ENCODE measurements around the gene IGSF22. TPM values are rescaled to one million over a fixed set of nuclear protein-coding genes. Genes with fewer than 3 reads are reported as not detected.
"Not testable (repeated sequence)": the region's sequence is repeated elsewhere in the genome, so short reads cannot be mapped to it uniquely, and the experiment has no call there.

Gene IGSF22
- total and polyA plus RNA-seq, 2 of the 13 experiments (the other 11 are each of a cell fraction or from before 2014, with no cell fraction given) = not detected

DNA sequence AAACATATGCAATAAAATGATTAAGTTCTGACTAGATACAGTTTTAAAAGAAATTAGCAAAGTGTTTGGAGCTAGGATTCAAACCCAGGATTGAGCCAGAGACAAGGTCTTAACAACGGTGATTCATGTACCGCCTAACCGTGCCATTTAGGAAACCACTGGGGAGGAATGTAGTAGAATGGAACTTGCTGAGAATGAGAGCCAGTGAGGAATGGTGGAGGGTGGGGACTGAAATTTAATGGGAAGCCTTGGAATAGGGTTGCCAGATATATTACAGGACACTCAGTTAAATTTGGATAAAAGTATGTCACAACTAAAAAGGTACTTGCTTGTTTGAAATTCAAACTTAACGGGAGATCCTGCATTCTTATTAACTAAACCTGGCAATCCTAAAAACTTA lies 57.9 kb downstream of the IGSF22 start:
- Histone ChIP-seq H3K79me2 (ENCODE audit: insufficient read depth, low read length) (no peaks in the 10 kb centered on the region), H2AFZ (ENCODE audit: low read length) (no peak overlapping the region), H3K4me2 (ENCODE audit: low read depth, low read length) (peak overlapping the region; percentile 2), H3K27ac (ENCODE audit: extremely low read length, insufficient read depth, low read length) (no peak overlapping the region), H3K4me1 (ENCODE audit: insufficient read depth, low read length) (peaks cover 22% of the 10 kb centered on the region), H3K9ac (ENCODE audit: insufficient read depth, low read depth, low read length) (no peak overlapping the region), H3K9me3 (ENCODE audit: low read length) (no peaks in the 10 kb centered on the region), H3K27me3 (ENCODE audit: control insufficient read depth in 1 of 2, insufficient read depth in 2 of 2, low read length in 2 of 2) (no peaks in the 10 kb centered on the region; a peak in 1 of 5 replicates), H4K20me1 (ENCODE audit: insufficient read depth, low read length) (no peaks in the 10 kb centered on the region), H3K4me3 (replicated peaks in 1 of 3; ENCODE audit: insufficient read depth in 1 of 3, low read depth in 2 of 3, low read length in 3 of 3) (no peak overlapping the region), H3K36me3 (replicated peaks in 1 of 2; ENCODE audit: control insufficient read depth in 1 of 2, insufficient read depth in 2 of 2, low read length in 2 of 2) (no peaks in the 10 kb centered on the region)
- ChIA-PET POLR2A (no interaction called here), CTCF (ENCODE audit: low intra/inter-chr PET ratio, low total read pairs) (no interaction called here)
- WGBS (ENCODE audit: low lambda C conversion rate) = 70% methylated on average over 4 of the region's 4 CpGs
- BruUV-seq (replicated peaks) = no TSS peak
- TF ChIP-seq KAT8 (CRISPR knock-in tag; IDR thresholded peaks at IDR 0.05) (no peak), ZNF350 (CRISPR knock-in tag; IDR thresholded peaks at IDR 0.05; ENCODE audit: borderline replicate concordance, low read depth) (no peak), RNF2 (conservative IDR thresholded peaks at IDR 0.05; ENCODE audit: low read depth) (0 out of 2 replicates have a peak, but pooled peaks have one; percentile 34)
- DNase-seq (ENCODE audit: low spot score) (no peak), FAIRE-seq (no peak), ATAC-seq (no peak)
- intact Hi-C loops (cut with micrococcal nuclease; ENCODE audit: unreplicated experiment) (loop anchor here (5.0 kb wide), 1 partner anchor 64 kb away; no protein-coding TSS in a partner anchor), in situ Hi-C loops (cut with HindIII; ENCODE audit: extremely low pct_ligation_motif_present, low pct_unique_long_range_greater_than_20kb) (no loop called here)

DNA sequence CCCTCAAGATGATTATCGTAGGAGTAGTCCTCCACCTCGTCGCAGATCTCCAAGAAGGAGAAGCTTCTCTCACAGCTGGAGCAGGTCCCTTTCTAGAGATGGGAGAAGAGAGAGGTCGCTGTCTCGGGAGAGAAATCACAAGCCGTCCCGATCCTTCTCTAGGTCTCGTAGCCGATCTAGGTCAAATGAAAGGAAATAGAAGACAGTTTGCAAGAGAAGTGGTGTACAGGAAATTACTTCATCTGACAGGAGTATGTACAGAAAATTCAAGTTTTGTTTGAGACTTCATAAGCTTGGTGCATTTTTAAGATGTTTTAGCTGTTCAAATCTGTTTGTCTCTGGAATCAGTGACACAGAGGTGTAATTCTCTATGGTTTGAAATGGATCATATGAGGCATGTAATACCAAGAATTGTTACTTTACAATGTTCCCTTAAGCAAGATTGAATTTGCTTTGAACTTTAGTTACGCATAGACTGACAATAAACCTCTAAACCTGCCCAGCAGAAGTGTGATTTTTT lies 60.6 kb downstream of the IGSF22 start:
- ATAC-seq; DNase-seq (ENCODE audit: low spot score); BruUV-seq (replicated peaks); H4K20me1 ChIP-seq (ENCODE audit: insufficient read depth, low read length); H3K9ac ChIP-seq (ENCODE audit: insufficient read depth, low read depth, low read length); FAIRE-seq; POLR2A ChIA-PET; H3K79me2 ChIP-seq (ENCODE audit: insufficient read depth, low read length); H2AFZ ChIP-seq (ENCODE audit: low read length); H3K4me2 ChIP-seq (ENCODE audit: low read depth, low read length); CTCF ChIA-PET (ENCODE audit: low intra/inter-chr PET ratio, low total read pairs); in situ Hi-C loops (cut with HindIII; ENCODE audit: extremely low pct_ligation_motif_present, low pct_unique_long_range_greater_than_20kb); H3K9me3 ChIP-seq (ENCODE audit: low read length); H3K4me3 ChIP-seq (replicated peaks in 1 of 3; ENCODE audit: insufficient read depth in 1 of 3, low read depth in 2 of 3, low read length in 3 of 3); H3K27ac ChIP-seq (ENCODE audit: extremely low read length, insufficient read depth, low read length); H3K36me3 ChIP-seq (replicated peaks in 1 of 2; ENCODE audit: control insufficient read depth in 1 of 2, insufficient read depth in 2 of 2, low read length in 2 of 2); H3K27me3 ChIP-seq (ENCODE audit: control insufficient read depth in 1 of 2, insufficient read depth in 2 of 2, low read length in 2 of 2): not testable (repeated sequence)
- peaks cover 22% of the 10 kb centered on the region for H3K4me1 ChIP-seq (ENCODE audit: insufficient read depth, low read length)
- 61% methylated on average over 10 of the region's 10 CpGs for WGBS (ENCODE audit: low lambda C conversion rate)
- intact Hi-C loops (cut with micrococcal nuclease; ENCODE audit: unreplicated experiment) = loop anchor here (5.0 kb wide), 1 partner anchor 67 kb away; no protein-coding TSS in a partner anchor

Data from HepG2 (cell line).